Left lung (tissue), 10 donors: ENCODE results near the gene QPRT. TPM values are rescaled to one million over a fixed set of nuclear protein-coding genes. Genes with fewer than 3 reads are reported as not detected.
"Not testable (repeated sequence)": the region's sequence is repeated elsewhere in the genome, so short reads cannot be mapped to it uniquely, and the experiment has no call there.

Experiments
- ATAC-seq: fragments of 200-7000 bp; cut with Tn5 transposase; one replicate; pipeline ENCODE4 v1.9.1; 2020; ENCODE audit warnings: moderate library complexity
- DNase-seq, 4 donors: peaks; one replicate each; pipeline ENCODE4 v3.0.0-alpha.2; 2013 to 2020
- H3K27ac ChIP-seq, 2 donors: fragments of 200-600 bp; sonication (generic) in 1 of 2; one replicate each; pipeline versions ENCODE4 v1.5.0 to v1.8.0; 2020 to 2021
- H3K27me3 ChIP-seq, 2 donors: fragments of 200-600 bp; sonication (generic) in 1 of 2; one replicate each; pipeline versions ENCODE4 v1.5.0 to v1.8.0; 2020 to 2021
- H3K36me3 ChIP-seq, 2 donors: fragments of 200-600 bp; sonication (generic) in 1 of 2; one replicate each; pipeline versions ENCODE4 v1.5.0 to v1.8.0; 2020 to 2021
- H3K4me1 ChIP-seq, 2 donors: fragments of 200-600 bp; one replicate each; pipeline ENCODE4 v1.8.0; 2021
- H3K4me3 ChIP-seq, 2 donors: fragments of 200-600 bp; sonication (generic) in 1 of 2; one replicate each; pipeline versions ENCODE4 v1.5.0 to v1.8.0; 2020 to 2021; ENCODE audit warnings: mild to moderate bottlenecking in 1 of 2
- H3K9me3 ChIP-seq, 2 donors: fragments of 200-600 bp; sonication (generic) in 1 of 2; one replicate each; pipeline versions ENCODE4 v1.5.0 to v1.8.0; 2020 to 2021
- intact Hi-C, 2 donors: fragments of 100-400 bp; cut with DNase I; formaldehyde crosslinking; loops; one replicate each; pipeline versions ENCODE4 v1.11.2 to v1.14.2; 2022
- polyA plus RNA-seq, 6 donors: library from polyadenylated mRNA; unstranded; fragments of 120-200 nt; gene quantifications; one replicate each; pipeline ENCODE4 v1.2.1, GENCODE V29; 2013; ENCODE audit not compliant: insufficient read length in 6 of 6
- total RNA-seq, 2 donors: library from RNA; stranded (reverse); fragmentation: NEBNext Ultra II Directional; extraction: Animal tissue kit (Norgen Biotek cat#: 25700); gene quantifications; one replicate each; pipeline ENCODE4 v1.2.1, GENCODE V29; 2021
- TF ChIP-seq, protein P1 (sequence below), 2 donors: fragments of 200-600 bp; sonication (generic) in 1 of 2; IDR thresholded peaks; one replicate each; pipeline versions ENCODE4 v1.5.0 to v1.8.0; 2021; ENCODE audit warnings: antibody characterized with exemption in 2 of 2
- donor health status: DM: no; HTN: yes; CAD: no.
- donor health status: DM: no; HTN: no; CAD: no.

QPRT gene
- total and polyA plus RNA-seq, 8 donors: 21.9 to 58.8 (median 52.1) TPM

DNA sequence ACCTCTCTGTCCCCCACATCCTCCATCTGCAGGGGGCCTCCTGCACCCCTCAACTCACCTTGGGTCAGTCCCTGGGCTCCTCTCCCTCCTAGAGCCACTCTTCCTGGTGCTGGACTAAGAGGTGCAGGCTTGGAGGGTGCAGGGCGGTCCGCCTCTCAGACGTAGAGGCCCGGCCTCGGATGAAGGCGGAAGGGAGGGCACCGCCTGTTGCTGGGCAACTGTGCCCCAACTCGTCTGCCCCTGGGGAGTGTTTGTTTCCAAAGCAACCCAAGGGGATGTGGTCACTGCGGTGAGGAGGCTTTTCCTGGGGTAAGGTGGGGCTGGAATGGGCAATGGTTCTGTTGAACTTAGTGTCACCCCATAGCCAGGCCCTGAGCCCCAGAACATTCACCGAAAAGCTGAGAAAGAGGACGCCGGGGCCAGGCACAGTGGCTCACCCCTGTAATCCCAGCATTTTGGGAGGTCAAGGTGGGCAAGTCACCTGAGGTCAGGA is 66.9 kb downstream of the QPRT start, which contains the start of gene C16orf54:
TSS of gene C16orf54 (minus strand) at position 138 of the 493 bp plus-strand sequence. CDS start 1,039 bp downstream, outside the sequence.
- DNase-seq: peak in 3 of 4 donors; percentile 26 to 96 (median 89)
- Histone ChIP-seq H3K4me1 (peaks cover 0 to 61% of the 10 kb centered on the region in 2 donors), H3K27me3 (no peaks in the 10 kb centered on the region), H3K4me3 (peak within 1 kb of the TSS; percentile 17 to 56), H3K27ac (peak within 1 kb of the TSS in 1 of 2 donors; percentile 94), H3K36me3 (no peaks in the 10 kb centered on the region), H3K9me3 (no peaks in the 10 kb centered on the region)
- intact Hi-C loops: no loop called here
- TF ChIP-seq, protein P1, sequence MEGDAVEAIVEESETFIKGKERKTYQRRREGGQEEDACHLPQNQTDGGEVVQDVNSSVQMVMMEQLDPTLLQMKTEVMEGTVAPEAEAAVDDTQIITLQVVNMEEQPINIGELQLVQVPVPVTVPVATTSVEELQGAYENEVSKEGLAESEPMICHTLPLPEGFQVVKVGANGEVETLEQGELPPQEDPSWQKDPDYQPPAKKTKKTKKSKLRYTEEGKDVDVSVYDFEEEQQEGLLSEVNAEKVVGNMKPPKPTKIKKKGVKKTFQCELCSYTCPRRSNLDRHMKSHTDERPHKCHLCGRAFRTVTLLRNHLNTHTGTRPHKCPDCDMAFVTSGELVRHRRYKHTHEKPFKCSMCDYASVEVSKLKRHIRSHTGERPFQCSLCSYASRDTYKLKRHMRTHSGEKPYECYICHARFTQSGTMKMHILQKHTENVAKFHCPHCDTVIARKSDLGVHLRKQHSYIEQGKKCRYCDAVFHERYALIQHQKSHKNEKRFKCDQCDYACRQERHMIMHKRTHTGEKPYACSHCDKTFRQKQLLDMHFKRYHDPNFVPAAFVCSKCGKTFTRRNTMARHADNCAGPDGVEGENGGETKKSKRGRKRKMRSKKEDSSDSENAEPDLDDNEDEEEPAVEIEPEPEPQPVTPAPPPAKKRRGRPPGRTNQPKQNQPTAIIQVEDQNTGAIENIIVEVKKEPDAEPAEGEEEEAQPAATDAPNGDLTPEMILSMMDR (IDR thresholded peaks at IDR 0.05): no peak
- ATAC-seq: peak; percentile 89

DNA sequence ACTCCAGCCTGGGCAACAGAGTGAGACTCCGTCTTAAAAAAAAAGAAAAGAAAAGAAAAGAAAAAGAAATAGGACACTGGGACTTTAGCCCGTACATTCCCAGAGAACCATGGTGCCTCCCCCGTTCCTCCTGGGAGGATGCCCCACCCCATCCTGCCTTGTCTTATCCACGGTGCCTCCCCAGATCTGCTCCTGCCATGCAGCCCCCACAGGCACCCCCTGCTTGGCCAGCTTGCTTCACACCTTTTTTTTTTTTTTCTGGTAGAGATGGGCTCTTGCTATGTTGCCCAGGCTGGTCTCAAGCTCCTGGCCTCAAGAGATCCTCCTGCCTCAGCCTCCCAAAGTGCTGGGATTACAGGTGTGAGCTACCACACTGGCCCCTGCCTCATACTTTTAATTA is 67.5 kb downstream of the QPRT start:
- ATAC-seq, DNase-seq, H3K27me3 ChIP-seq, H3K36me3 ChIP-seq, intact Hi-C loops, H3K9me3 ChIP-seq: not testable (repeated sequence)
- H3K4me3 ChIP-seq: peak overlapping the region in 1 of 2 donors; percentile 56
- peaks cover 0 to 58% of the 10 kb centered on the region in 2 donors for H3K4me1 ChIP-seq
- H3K27ac ChIP-seq: peak overlapping the region in 1 of 2 donors; percentile 94

Other genes starting within 250 kb of the QPRT start
- gene BOLA2, start 224.8 kb upstream of the QPRT start, total RNA-seq: 1 to 10 TPM; 2.9 to 8.8 TPM
- 1 to 10 TPM; 3.9 to 8.3 (median 5.5) TPM for gene BOLA2, start 224.8 kb upstream of the QPRT start, polyA plus RNA-seq
- gene SLX1B, start 224.6 kb upstream of the QPRT start, total RNA-seq: 10 to 100 TPM; 35.1 to 42.0 TPM
- 10 to 100 TPM in 3 of 6 donors, 1 to 10 TPM in 3; 2.0 to 19.9 (median 9.0) TPM for gene SLX1B, start 224.6 kb upstream of the QPRT start, polyA plus RNA-seq
- gene SULT1A4, start 219.3 kb upstream of the QPRT start, total RNA-seq: 10 to 100 TPM in 1 of 2 donors, 1 to 10 TPM in 1; 9.5 to 10.7 TPM
- 10 to 100 TPM; 27.5 to 48.2 (median 33.9) TPM for gene SULT1A4, start 219.3 kb upstream of the QPRT start, polyA plus RNA-seq
- gene NPIPB12, start 172.8 kb upstream of the QPRT start, total RNA-seq: 10 to 100 TPM; 34.0 to 55.0 TPM
- 100 to 1,000 TPM in 3 of 6 donors, 10 to 100 TPM in 3; 68.2 to 107 (median 93.9) TPM for gene NPIPB12, start 172.8 kb upstream of the QPRT start, polyA plus RNA-seq
- 10 to 100 TPM; 27.7 to 29.1 TPM for gene SPN, start 15.9 kb upstream of the QPRT start, total RNA-seq
- 1 to 10 TPM; 1.9 to 2.6 (median 2.4) TPM for gene SPN, start 15.9 kb upstream of the QPRT start, polyA plus RNA-seq
- gene C16orf54, start 66.8 kb downstream of the QPRT start, total RNA-seq: 10 to 100 TPM in 1 of 2 donors, 1 to 10 TPM in 1; 3.3 to 13.6 TPM
- gene C16orf54, start 66.8 kb downstream of the QPRT start, polyA plus RNA-seq: under 1 TPM; 0.33 to 0.73 (median 0.63) TPM
- gene ZG16, start 99.1 kb downstream of the QPRT start, total RNA-seq: not detected
- under 1 TPM in 5 of 6 donors, not detected in 1; 0.06 to 0.10 (median 0.07) TPM for gene ZG16, start 99.1 kb downstream of the QPRT start, polyA plus RNA-seq
- gene KIF22, start 111.6 kb downstream of the QPRT start, total RNA-seq: 10 to 100 TPM; 24.8 to 32.5 TPM
- gene KIF22, start 111.6 kb downstream of the QPRT start, polyA plus RNA-seq: 10 to 100 TPM; 48.4 to 92.2 (median 63.9) TPM
- 100 to 1,000 TPM; 193 to 205 TPM for gene MAZ, start 127.3 kb downstream of the QPRT start, total RNA-seq
- 100 to 1,000 TPM; 246 to 353 (median 292) TPM for gene MAZ, start 127.3 kb downstream of the QPRT start, polyA plus RNA-seq
- 1 to 10 TPM in 1 of 2 donors, under 1 TPM in 1; 0.94 to 3.1 TPM for gene PRRT2, start 133.0 kb downstream of the QPRT start, total RNA-seq
- 10 to 100 TPM in 5 of 6 donors, 1 to 10 TPM in 1; 9.0 to 15.1 (median 11.2) TPM for gene PRRT2, start 133.0 kb downstream of the QPRT start, polyA plus RNA-seq
- gene PAGR1, start 137.0 kb downstream of the QPRT start, total RNA-seq: 10 to 100 TPM; 16.4 to 23.1 TPM
- 10 to 100 TPM; 27.5 to 40.6 (median 30.6) TPM for gene PAGR1, start 137.0 kb downstream of the QPRT start, polyA plus RNA-seq
- 100 to 1,000 TPM; 236 to 280 TPM for gene MVP, start 141.3 kb downstream of the QPRT start, total RNA-seq
- 10 to 100 TPM; 12.5 to 22.8 (median 16.8) TPM for gene MVP, start 141.3 kb downstream of the QPRT start, polyA plus RNA-seq
- gene CDIPT, start 184.0 kb downstream of the QPRT start, total RNA-seq: 10 to 100 TPM; 69.5 to 84.8 TPM
- gene CDIPT, start 184.0 kb downstream of the QPRT start, polyA plus RNA-seq: 10 to 100 TPM; 72.5 to 80.5 (median 78.3) TPM
- gene SEZ6L2, start 220.4 kb downstream of the QPRT start, total RNA-seq: 10 to 100 TPM in 1 of 2 donors, 1 to 10 TPM in 1; 7.7 to 30.2 TPM
- gene SEZ6L2, start 220.4 kb downstream of the QPRT start, polyA plus RNA-seq: 1 to 10 TPM; 4.9 to 6.3 (median 5.7) TPM
- gene ASPHD1, start 221.3 kb downstream of the QPRT start, total RNA-seq: 10 to 100 TPM in 1 of 2 donors, 1 to 10 TPM in 1; 3.6 to 15.6 TPM
- gene ASPHD1, start 221.3 kb downstream of the QPRT start, polyA plus RNA-seq: under 1 TPM; 0.42 to 0.66 (median 0.61) TPM
- 10 to 100 TPM; 14.8 to 20.9 TPM for gene KCTD13, start 247.0 kb downstream of the QPRT start, total RNA-seq
- 10 to 100 TPM; 18.3 to 24.2 (median 21.3) TPM for gene KCTD13, start 247.0 kb downstream of the QPRT start, polyA plus RNA-seq